ENCODE data around the gene PDP2.

The PDP2 gene

GRCh38 chr16:66899945-66900710, 19.8 kb downstream of the PDP2 start:
- TF ChIP-seq SIN3A (IDR thresholded peaks at IDR 0.05; ENCODE audit: borderline replicate concordance, insufficient read depth, low read length) (no peak), TAF1 (IDR thresholded peaks at IDR 0.05; ENCODE audit: borderline replicate concordance, insufficient read depth, low read length) (no peak), POLR2AphosphoS5 (IDR thresholded peaks at IDR 0.05; ENCODE audit: low read depth, low read length) (no peak), FOXP2 (optimal IDR thresholded peaks at IDR 0.05; ENCODE audit: borderline replicate concordance, extremely low read depth, extremely low read length, insufficient read depth) (no peak), REST (IDR thresholded peaks at IDR 0.05; ENCODE audit: insufficient read depth in 1 of 2, low read depth in 2 of 2, low read length in 2 of 2) (no peak)

DNA sequence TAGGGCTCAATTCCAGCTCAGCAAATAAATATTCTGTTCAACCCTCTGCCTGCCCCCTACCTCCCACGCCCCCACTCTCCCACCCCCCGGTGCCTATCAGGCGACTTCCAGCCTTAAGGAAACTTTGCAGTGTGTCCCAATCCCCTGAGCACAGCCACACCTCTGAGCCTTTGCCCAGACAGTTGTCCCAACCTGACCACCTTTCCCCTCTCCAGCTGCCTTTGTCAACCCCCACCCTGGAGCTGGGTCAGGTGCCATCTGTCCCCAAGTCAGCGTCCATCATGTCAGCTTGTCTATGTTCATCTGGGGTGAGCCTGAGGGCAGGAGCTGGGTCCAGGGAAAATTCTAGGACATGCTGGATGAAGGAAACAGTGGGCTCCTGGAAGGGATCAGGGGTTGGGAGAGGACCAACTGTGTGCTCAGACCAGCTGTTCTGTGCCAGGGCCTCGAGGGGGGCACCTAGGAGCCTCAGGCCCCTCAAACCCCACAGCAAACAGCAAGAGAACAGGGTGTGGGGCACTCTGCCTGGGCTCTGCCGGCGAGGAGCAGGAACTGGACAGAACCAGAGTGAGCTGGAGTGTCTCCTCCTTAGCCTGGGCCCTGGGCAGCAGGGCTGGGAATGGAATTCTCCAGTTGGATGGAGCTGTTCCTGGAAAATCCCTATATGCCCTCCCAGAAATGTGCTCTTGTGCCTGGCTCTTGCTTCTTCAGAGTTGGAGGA, 20.6 kb downstream of the PDP2 start:
- TF ChIP-seq FOXP2 (optimal IDR thresholded peaks at IDR 0.05; ENCODE audit: borderline replicate concordance, extremely low read depth, extremely low read length, insufficient read depth) (no peak), SIN3A (IDR thresholded peaks at IDR 0.05; ENCODE audit: borderline replicate concordance, insufficient read depth, low read length) (no peak), POLR2AphosphoS5 (IDR thresholded peaks at IDR 0.05; ENCODE audit: low read depth, low read length) (no peak), REST (IDR thresholded peaks at IDR 0.05; ENCODE audit: insufficient read depth in 1 of 2, low read depth in 2 of 2, low read length in 2 of 2) (no peak), TAF1 (IDR thresholded peaks at IDR 0.05; ENCODE audit: borderline replicate concordance, insufficient read depth, low read length) (no peak)

DNA sequence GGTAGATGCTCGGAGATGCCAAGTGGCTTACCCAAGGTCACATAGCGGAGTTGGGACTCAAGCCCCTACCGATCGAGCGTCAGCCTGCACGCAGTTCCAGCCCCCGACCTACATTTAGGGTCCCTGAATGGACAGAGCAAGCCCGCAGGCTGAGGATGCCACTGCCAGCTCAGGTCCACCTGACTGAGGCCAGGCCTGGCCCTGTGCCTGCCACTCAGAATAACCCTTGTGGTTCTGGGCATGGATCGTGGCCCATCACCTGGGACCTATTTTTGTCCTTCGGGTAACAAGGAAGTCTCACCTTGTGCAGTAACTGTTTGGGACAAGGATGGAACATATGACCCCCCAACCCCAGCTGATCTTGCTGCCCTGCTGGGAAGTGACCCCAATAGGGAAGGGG, 21.3 kb downstream of the PDP2 start:
- TF ChIP-seq TAF1 (IDR thresholded peaks at IDR 0.05; ENCODE audit: borderline replicate concordance, insufficient read depth, low read length) (no peak), POLR2AphosphoS5 (IDR thresholded peaks at IDR 0.05; ENCODE audit: low read depth, low read length) (no peak), FOXP2 (optimal IDR thresholded peaks at IDR 0.05; ENCODE audit: borderline replicate concordance, extremely low read depth, extremely low read length, insufficient read depth) (no peak), SIN3A (IDR thresholded peaks at IDR 0.05; ENCODE audit: borderline replicate concordance, insufficient read depth, low read length) (no peak), REST (IDR thresholded peaks at IDR 0.05; ENCODE audit: insufficient read depth in 1 of 2, low read depth in 2 of 2, low read length in 2 of 2) (no peak)

- TF ChIP-seq FOXP2 (optimal IDR thresholded peaks at IDR 0.05; ENCODE audit: borderline replicate concordance, extremely low read depth, extremely low read length, insufficient read depth) = no peak
- TF ChIP-seq POLR2AphosphoS5 (IDR thresholded peaks at IDR 0.05; ENCODE audit: low read depth, low read length) = no peak
- no peak for TF ChIP-seq TAF1 (IDR thresholded peaks at IDR 0.05; ENCODE audit: borderline replicate concordance, insufficient read depth, low read length)
- no peak for TF ChIP-seq SIN3A (IDR thresholded peaks at IDR 0.05; ENCODE audit: borderline replicate concordance, insufficient read depth, low read length)
- no peak for TF ChIP-seq REST (IDR thresholded peaks at IDR 0.05; ENCODE audit: insufficient read depth in 1 of 2, low read depth in 2 of 2, low read length in 2 of 2)
Observed at GRCh38 chr16:66902648-66903543, 22.6 kb downstream of the PDP2 start.

All from PFSK-1 (cell line).